HEK293 (cell line): ENCODE results near the gene MID1IP1.

Experiments
- CTCF ChIP-seq: fragments of 450-650 bp; formaldehyde crosslinking; IDR thresholded peaks from 2 replicates; pipeline ENCODE4 v1.5.1; 2016; ENCODE audit warnings: missing biosample characterization, missing genetic modification characterization
- ZNF148 ChIP-seq: fragments of 450-650 bp; formaldehyde crosslinking; IDR thresholded peaks from 2 replicates; pipeline ENCODE4 v1.5.0; 2017; ENCODE audit warnings: missing biosample characterization, missing genetic modification characterization, borderline replicate concordance
- ZNF24 ChIP-seq: fragments of 450-650 bp; formaldehyde crosslinking; IDR thresholded peaks from 2 replicates; pipeline ENCODE4 v1.5.1; 2016; ENCODE audit warnings: missing biosample characterization, missing genetic modification characterization
- ZNF707 ChIP-seq: fragments of 450-650 bp; formaldehyde crosslinking; IDR thresholded peaks from 2 replicates; pipeline ENCODE4 v1.5.1; 2016; ENCODE audit warnings: missing biosample characterization, missing genetic modification characterization

- TF ChIP-seq ZNF707 (tag by site-specific recombination), result no peak
- TF ChIP-seq CTCF, result no peak
- TF ChIP-seq ZNF24 (tag by site-specific recombination), result no peak
- TF ChIP-seq ZNF148 (tag by site-specific recombination), result no peak
Observed at GRCh38 chrX:38760883-38761282, 40.4 kb upstream of the MID1IP1 start.
